MCF 10A (cell line): Measurements from ENCODE around the gene TCHP. TPM values are rescaled to one million over a fixed set of nuclear protein-coding genes. Genes with fewer than 3 reads are reported as not detected.

ENCODE experiments used
- BruUV-seq: library from RNA; stranded (reverse); fragments of 400-500 nt; replicated peaks from 2 replicates; lab custom pipeline; 2021; lab: Mats Ljungman, UMichigan
- CTCF ChIA-PET: fragments of 300-600 bp; sonication (Branson Sonifier 250); formaldehyde crosslinking; extraction: SDS; loops from one replicate; lab custom pipeline; 2021; ENCODE audit warnings: antibody characterized with exemption, inconsistent platforms; lab: Yijun Ruan, JAX
- POLR2A ChIA-PET: fragments of 300-600, 350-650 bp; sonication (Branson Sonifier 250); formaldehyde crosslinking; extraction: SDS; loops from one replicate; lab custom pipeline; 2020; ENCODE audit warnings: antibody characterized with exemption, inconsistent platforms; lab: Yijun Ruan, JAX
- DNase-seq: peaks from one replicate; pipeline ENCODE4 v3.0.0-alpha.2; 2018; ENCODE audit not compliant: unreplicated experiment
- H3K27ac Mint-ChIP-seq: one replicate; pipeline ENCODE4 v1.8.0; 2022; ENCODE audit warnings: mild to moderate bottlenecking, low read depth, mixed read lengths; ENCODE audit not compliant: unreplicated experiment
- H3K27me3 Mint-ChIP-seq: one replicate; pipeline ENCODE4 v1.8.0; 2022; ENCODE audit warnings: mixed read lengths; ENCODE audit not compliant: insufficient read depth, unreplicated experiment
- H3K36me3 Mint-ChIP-seq: one replicate; pipeline ENCODE4 v1.8.0; 2022; ENCODE audit warnings: mild to moderate bottlenecking, moderate library complexity, mixed read lengths; ENCODE audit not compliant: insufficient read depth, unreplicated experiment
- H3K4me1 Mint-ChIP-seq: one replicate; pipeline ENCODE4 v1.8.0; 2022; ENCODE audit warnings: mixed read lengths; ENCODE audit not compliant: insufficient read depth, unreplicated experiment
- H3K4me3 Mint-ChIP-seq: one replicate; pipeline ENCODE4 v1.8.0; 2022; ENCODE audit warnings: mild to moderate bottlenecking, moderate library complexity, mixed read lengths; ENCODE audit not compliant: unreplicated experiment
- H3K9me3 Mint-ChIP-seq: one replicate; pipeline ENCODE4 v1.8.0; 2022; ENCODE audit warnings: mixed read lengths; ENCODE audit not compliant: unreplicated experiment
- CTCF ChIP-seq: fragments of 200-600 bp; IDR thresholded peaks from one replicate; pipeline ENCODE4 v1.8.0; 2022; ENCODE audit warnings: antibody characterized with exemption, mild to moderate bottlenecking; ENCODE audit not compliant: unreplicated experiment
- intact Hi-C: fragments of 100-400 bp; cut with micrococcal nuclease; formaldehyde crosslinking; loops from 2 replicates; pipeline ENCODE4 v1.14.1; 2022
- total RNA-seq: library from RNA; stranded (reverse); gene quantifications from 2 replicates; pipeline ENCODE4 v1.2.3, GENCODE V29; 2022

Gene TCHP
- total RNA-seq, 1 experiment from 2014 or later = 36.3 TPM

- Mint-ChIP-seq H3K4me1 (peaks cover 28% of the 10 kb centered on the region), H3K9me3 (no peaks in the 10 kb centered on the region), H3K27me3 (no peaks in the 10 kb centered on the region), H3K27ac (no peak overlapping the region), H3K36me3 (peaks cover 8% of the 10 kb centered on the region), H3K4me3 (no peak overlapping the region)
- intact Hi-C loops = no loop called here
- no TSS peak for BruUV-seq
- no peak for DNase-seq
- no peak for TF ChIP-seq CTCF
- ChIA-PET CTCF (interaction anchor here (0.7 to 4.6 kb wide), 3 partner anchors 21 to 71 kb away, joined by 3 to 23 read pairs (median 3); no protein-coding TSS in a partner anchor), POLR2A (interaction anchor here (0.8 kb wide), 1 partner anchor 414 kb away, joined by 3 read pairs; no protein-coding TSS in a partner anchor)
Observed at GRCh38 chr12:109876406-109876805, 23.7 kb upstream of the TCHP start.

- intact Hi-C loops = no loop called here
- H3K27ac Mint-ChIP-seq = no peak overlapping the region
- no peaks in the 10 kb centered on the region for H3K9me3 Mint-ChIP-seq
- DNase-seq = no peak
- no TSS peak for BruUV-seq
- no peak for TF ChIP-seq CTCF
- H3K4me1 Mint-ChIP-seq = peaks cover 38% of the 10 kb centered on the region
- ChIA-PET POLR2A (interaction anchor here (0.6 to 1.7 kb wide), 4 partner anchors 11 to 305 kb away, joined by 3 to 7 read pairs (median 4); partner anchors contain the start of gene TCHP), CTCF (interaction anchor here (0.6 to 4.6 kb wide), 10 partner anchors 18 to 586 kb away, joined by 3 to 23 read pairs (median 4); no protein-coding TSS in a partner anchor)
- H3K36me3 Mint-ChIP-seq = peaks cover 3% of the 10 kb centered on the region
- no peaks in the 10 kb centered on the region for H3K27me3 Mint-ChIP-seq
- H3K4me3 Mint-ChIP-seq = no peak overlapping the region
Observed at GRCh38 chr12:109877504-109878246, 22.4 kb upstream of the TCHP start.

DNA sequence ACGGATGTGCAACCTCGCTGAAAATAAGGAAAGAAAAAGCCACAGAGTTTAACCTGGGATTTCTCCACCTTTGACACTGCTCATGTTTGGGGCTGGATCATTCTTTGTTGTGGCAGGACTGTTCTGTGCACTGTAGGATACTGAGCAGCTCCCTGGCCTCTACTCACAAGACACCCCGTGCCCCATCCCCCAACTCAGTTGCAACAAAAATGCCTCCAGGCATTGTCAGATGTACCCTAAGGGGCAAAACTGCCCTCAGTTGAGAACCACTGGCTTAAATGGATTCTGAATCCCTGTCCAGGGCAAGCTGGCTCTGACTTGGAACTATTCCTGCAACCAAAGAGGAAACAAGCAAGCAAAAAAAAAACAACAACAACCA, 21.8 kb upstream of the TCHP start:
- no peak for DNase-seq
- POLR2A ChIA-PET = interaction anchor here (0.7 to 1.7 kb wide), 4 partner anchors 10 to 306 kb away, joined by 3 to 10 read pairs (median 5); partner anchors contain the start of gene TCHP
- Mint-ChIP-seq H3K9me3 (no peaks in the 10 kb centered on the region), H3K4me1 (peaks cover 39% of the 10 kb centered on the region), H3K4me3 (peak overlapping the region; percentile 96), H3K27me3 (no peaks in the 10 kb centered on the region), H3K36me3 (no peaks in the 10 kb centered on the region), H3K27ac (no peak overlapping the region)
- CTCF ChIA-PET = interaction anchor here (0.6 to 4.6 kb wide), 9 partner anchors 10 to 586 kb away, joined by 3 to 23 read pairs (median 4); no protein-coding TSS in a partner anchor
- TF ChIP-seq CTCF = no peak
- intact Hi-C loops = no loop called here
- no TSS peak for BruUV-seq

DNA sequence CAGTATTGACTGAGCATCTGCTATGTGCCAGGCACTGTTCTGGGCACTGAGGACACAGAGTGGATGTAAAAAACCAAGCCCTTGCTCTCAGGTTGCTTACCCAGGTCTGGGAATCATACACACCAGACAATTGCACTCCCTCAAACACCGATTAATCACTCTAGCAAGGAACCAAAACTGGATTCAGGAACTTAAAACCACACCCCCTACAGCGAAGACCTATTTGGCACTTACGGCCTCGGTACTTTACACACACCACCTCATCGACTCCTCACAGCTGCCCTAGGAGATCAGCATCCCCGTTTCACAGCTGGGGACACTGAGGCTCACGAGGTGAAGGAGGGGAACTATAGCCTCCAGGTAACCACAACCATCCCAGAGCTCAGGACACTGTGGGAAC, 21.3 kb upstream of the TCHP start:
- DNase-seq = no peak
- Mint-ChIP-seq H3K4me1 (peaks cover 44% of the 10 kb centered on the region), H3K36me3 (no peaks in the 10 kb centered on the region), H3K4me3 (peak overlapping the region; percentile 96), H3K27me3 (no peaks in the 10 kb centered on the region), H3K27ac (no peak overlapping the region), H3K9me3 (no peaks in the 10 kb centered on the region)
- intact Hi-C loops = no loop called here
- BruUV-seq = no TSS peak
- CTCF ChIA-PET = interaction anchor here (0.6 to 4.6 kb wide), 5 partner anchors 11 to 74 kb away, joined by 3 to 23 read pairs (median 4); no protein-coding TSS in a partner anchor
- POLR2A ChIA-PET = interaction anchor here (1.6 to 1.7 kb wide), 2 partner anchors 9 to 22 kb away, joined by 7 to 10 read pairs; partner anchors contain the start of gene TCHP
- TF ChIP-seq CTCF = no peak
